ENCODE results near the gene GALK1. TPM values are rescaled to one million over a fixed set of nuclear protein-coding genes. Genes with fewer than 3 reads are reported as not detected.

Gene GALK1
- total and polyA plus RNA-seq, 2 donors (not counting 1 experiment from before 2014, with no cell fraction given) = 10.2 to 62.8 TPM

- H2AFZ ChIP-seq (ENCODE audit: low read length) = no peak overlapping the region
- H3K9ac ChIP-seq (ENCODE audit: insufficient read depth, low read length) = no peak overlapping the region
- H3K27me3 ChIP-seq (ENCODE audit: control insufficient read depth, insufficient read depth, low read length) = no peaks in the 10 kb centered on the region
- H3K9me3 ChIP-seq (ENCODE audit: control insufficient read depth, insufficient read depth, low read depth, low read length) = no peaks in the 10 kb centered on the region
- no peak overlapping the region for H3K27ac ChIP-seq (ENCODE audit: insufficient read depth, low read length)
- H3K4me1 ChIP-seq (ENCODE audit: control insufficient read depth, extremely low read depth, insufficient read depth, low read length) = peaks cover 3% of the 10 kb centered on the region
- peaks cover 8% of the 10 kb centered on the region for H4K20me1 ChIP-seq (ENCODE audit: control insufficient read depth, extremely low read depth, insufficient read depth, low read length)
- H3K4me2 ChIP-seq (ENCODE audit: extremely low read depth, insufficient read depth, low read length) = peak overlapping the region; percentile 87
- peaks cover 15% of the 10 kb centered on the region for H3K36me3 ChIP-seq (ENCODE audit: control insufficient read depth, insufficient read depth, low read length)
- peak in 1 of 2 donors; percentile 51 for DNase-seq (ENCODE audit: low read depth in 2 of 2)
- H3K4me3 ChIP-seq (replicated peaks in 1 of 4; ENCODE audit: control extremely low read depth in 1 of 4, insufficient read depth in 1 of 4, low read depth in 3 of 4, low read length in 4 of 4) = peak overlapping the region; percentile 90 to 98 (median 91)
- H3K79me2 ChIP-seq (ENCODE audit: control insufficient read depth, insufficient read depth, low read length) = peaks cover 23% of the 10 kb centered on the region
- TF ChIP-seq EZH2 (IDR thresholded peaks at IDR 0.05; ENCODE audit: low read length, missing control alignments) = no peak
- TF ChIP-seq CTCF (conservative IDR thresholded peaks at IDR 0.05 in 1 of 2, IDR thresholded peaks at IDR 0.05 in 1 of 2; ENCODE audit: low read depth in 1 of 2, low read length in 2 of 2) = no peak
Measured at GRCh38 chr17:75777296-75777922, 12.4 kb upstream of the GALK1 start.

- TF ChIP-seq EZH2 (IDR thresholded peaks at IDR 0.05; ENCODE audit: low read length, missing control alignments) (no peak), CTCF (conservative IDR thresholded peaks at IDR 0.05 in 1 of 2, IDR thresholded peaks at IDR 0.05 in 1 of 2; ENCODE audit: low read depth in 1 of 2, low read length in 2 of 2) (no peak)
- H2AFZ ChIP-seq (ENCODE audit: low read length) = no peak overlapping the region
- peaks cover 3% of the 10 kb centered on the region for H3K4me1 ChIP-seq (ENCODE audit: control insufficient read depth, extremely low read depth, insufficient read depth, low read length)
- H3K27me3 ChIP-seq (ENCODE audit: control insufficient read depth, insufficient read depth, low read length) = no peaks in the 10 kb centered on the region
- H4K20me1 ChIP-seq (ENCODE audit: control insufficient read depth, extremely low read depth, insufficient read depth, low read length) = peaks cover 8% of the 10 kb centered on the region
- no peaks in the 10 kb centered on the region for H3K9me3 ChIP-seq (ENCODE audit: control insufficient read depth, insufficient read depth, low read depth, low read length)
- H3K4me3 ChIP-seq (replicated peaks in 1 of 4; ENCODE audit: control extremely low read depth in 1 of 4, insufficient read depth in 1 of 4, low read depth in 3 of 4, low read length in 4 of 4) = peak overlapping the region; percentile 13 to 98 (median 90)
- peak overlapping the region; percentile 78 for H3K4me2 ChIP-seq (ENCODE audit: extremely low read depth, insufficient read depth, low read length)
- no peak overlapping the region for H3K27ac ChIP-seq (ENCODE audit: insufficient read depth, low read length)
- DNase-seq (ENCODE audit: low read depth in 2 of 2) = peak in 1 of 2 donors; percentile 32
- no peak overlapping the region for H3K9ac ChIP-seq (ENCODE audit: insufficient read depth, low read length)
- H3K79me2 ChIP-seq (ENCODE audit: control insufficient read depth, insufficient read depth, low read length) = peaks cover 23% of the 10 kb centered on the region
- H3K36me3 ChIP-seq (ENCODE audit: control insufficient read depth, insufficient read depth, low read length) = peaks cover 15% of the 10 kb centered on the region
Measured at GRCh38 chr17:75776386-75777295, 11.6 kb upstream of the GALK1 start.

GRCh38 chr17:75774991-75775668, 10.1 kb upstream of the GALK1 start:
- no peak for TF ChIP-seq CTCF (conservative IDR thresholded peaks at IDR 0.05 in 1 of 2, IDR thresholded peaks at IDR 0.05 in 1 of 2; ENCODE audit: low read depth in 1 of 2, low read length in 2 of 2)
- TF ChIP-seq EZH2 (IDR thresholded peaks at IDR 0.05; ENCODE audit: low read length, missing control alignments) = no peak
- Histone ChIP-seq H3K4me3 (replicated peaks in 1 of 4; ENCODE audit: control extremely low read depth in 1 of 4, insufficient read depth in 1 of 4, low read depth in 3 of 4, low read length in 4 of 4) (no peak overlapping the region), H3K79me2 (ENCODE audit: control insufficient read depth, insufficient read depth, low read length) (peaks cover 23% of the 10 kb centered on the region), H3K36me3 (ENCODE audit: control insufficient read depth, insufficient read depth, low read length) (peaks cover 15% of the 10 kb centered on the region), H4K20me1 (ENCODE audit: control insufficient read depth, extremely low read depth, insufficient read depth, low read length) (peaks cover 8% of the 10 kb centered on the region), H3K27me3 (ENCODE audit: control insufficient read depth, insufficient read depth, low read length) (no peaks in the 10 kb centered on the region), H3K9me3 (ENCODE audit: control insufficient read depth, insufficient read depth, low read depth, low read length) (no peaks in the 10 kb centered on the region), H3K27ac (ENCODE audit: insufficient read depth, low read length) (no peak overlapping the region), H3K4me2 (ENCODE audit: extremely low read depth, insufficient read depth, low read length) (no peak overlapping the region), H3K4me1 (ENCODE audit: control insufficient read depth, extremely low read depth, insufficient read depth, low read length) (peaks cover 2% of the 10 kb centered on the region), H3K9ac (ENCODE audit: insufficient read depth, low read length) (no peak overlapping the region), H2AFZ (ENCODE audit: low read length) (no peak overlapping the region)
- DNase-seq (ENCODE audit: low read depth in 2 of 2) = peak; percentile 38 to 44
